ENCODE results near the gene SPNS1.

Gene SPNS1

DNA sequence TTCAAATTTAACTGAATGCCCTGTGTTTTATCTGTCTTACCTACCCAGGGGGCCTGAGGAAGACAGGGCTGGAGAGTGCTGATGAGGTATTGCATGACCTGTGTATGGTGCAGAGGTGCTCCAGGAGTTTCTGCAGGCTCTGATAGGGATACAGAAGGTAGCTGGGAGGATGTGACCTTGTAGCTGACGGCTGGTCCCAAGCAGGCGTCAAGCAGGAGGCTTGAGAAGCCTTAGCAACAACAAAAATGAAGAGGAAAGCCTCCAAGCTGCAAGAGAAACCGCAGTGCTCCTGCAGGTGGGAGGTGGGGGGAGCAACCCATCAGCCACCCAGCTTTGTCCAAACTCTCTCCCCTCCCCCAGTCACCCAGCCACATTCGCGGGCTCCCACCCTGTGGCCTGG is 50.6 kb downstream of the SPNS1 start:
- no peak for DNase-seq (ENCODE audit: low read depth in 2 of 2)

DNA sequence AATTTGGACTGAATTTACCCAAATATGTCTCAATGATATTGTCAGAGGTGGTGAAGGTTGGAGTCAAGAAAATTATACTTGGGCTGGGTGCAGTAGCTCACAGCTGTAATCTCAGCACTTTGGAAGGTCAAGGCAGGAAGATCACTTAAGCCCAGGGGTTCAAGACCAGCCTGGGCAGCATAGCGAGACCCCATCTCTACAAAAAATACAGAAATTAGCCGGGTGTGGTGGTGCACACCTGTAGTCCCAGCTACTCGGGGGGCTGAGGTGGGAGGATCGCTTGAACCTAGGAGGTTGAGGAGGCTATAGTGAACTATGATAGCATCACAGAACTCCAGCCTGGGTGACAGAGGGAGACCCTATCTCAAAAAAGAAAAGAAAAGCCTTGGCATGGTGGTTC is 51.2 kb downstream of the SPNS1 start:
- no peak for DNase-seq (ENCODE audit: low read depth in 2 of 2)

DNA sequence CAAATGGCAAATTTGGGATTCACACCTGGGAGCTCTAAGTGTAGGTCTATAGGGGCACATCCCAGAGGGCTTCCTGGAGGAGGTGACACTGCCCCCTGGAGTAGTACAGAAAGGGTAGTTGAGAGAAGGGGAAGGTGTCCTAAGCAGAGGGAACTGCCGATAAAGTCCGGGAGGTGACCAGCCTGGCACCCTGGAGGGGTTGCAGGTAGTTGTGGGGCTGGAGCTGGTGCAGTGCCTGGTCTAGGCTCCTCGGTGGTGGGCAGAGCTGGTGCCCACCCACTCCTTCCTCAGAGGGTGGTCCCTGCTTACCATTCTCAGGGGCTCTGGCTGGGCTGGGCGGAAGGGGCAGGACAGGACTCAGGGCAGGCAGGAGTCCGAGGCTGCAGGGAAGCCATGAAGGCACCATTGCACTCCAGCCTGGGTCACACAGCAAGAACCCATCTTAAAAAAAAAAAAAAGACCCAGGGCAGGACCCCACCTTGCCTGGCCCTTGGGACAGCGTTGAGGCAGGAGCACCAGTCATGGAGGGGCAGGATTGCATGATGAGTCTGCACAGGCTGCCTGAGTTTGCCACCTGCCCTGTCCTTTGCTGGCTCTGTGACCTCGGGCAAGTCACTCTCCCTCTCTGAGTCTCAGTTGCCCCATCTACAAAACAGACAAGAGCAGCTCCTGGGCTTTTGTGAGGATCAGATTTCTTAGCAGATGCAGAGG is 54.0 kb downstream of the SPNS1 start:
- DNase-seq (ENCODE audit: low read depth in 2 of 2): no peak

DNA sequence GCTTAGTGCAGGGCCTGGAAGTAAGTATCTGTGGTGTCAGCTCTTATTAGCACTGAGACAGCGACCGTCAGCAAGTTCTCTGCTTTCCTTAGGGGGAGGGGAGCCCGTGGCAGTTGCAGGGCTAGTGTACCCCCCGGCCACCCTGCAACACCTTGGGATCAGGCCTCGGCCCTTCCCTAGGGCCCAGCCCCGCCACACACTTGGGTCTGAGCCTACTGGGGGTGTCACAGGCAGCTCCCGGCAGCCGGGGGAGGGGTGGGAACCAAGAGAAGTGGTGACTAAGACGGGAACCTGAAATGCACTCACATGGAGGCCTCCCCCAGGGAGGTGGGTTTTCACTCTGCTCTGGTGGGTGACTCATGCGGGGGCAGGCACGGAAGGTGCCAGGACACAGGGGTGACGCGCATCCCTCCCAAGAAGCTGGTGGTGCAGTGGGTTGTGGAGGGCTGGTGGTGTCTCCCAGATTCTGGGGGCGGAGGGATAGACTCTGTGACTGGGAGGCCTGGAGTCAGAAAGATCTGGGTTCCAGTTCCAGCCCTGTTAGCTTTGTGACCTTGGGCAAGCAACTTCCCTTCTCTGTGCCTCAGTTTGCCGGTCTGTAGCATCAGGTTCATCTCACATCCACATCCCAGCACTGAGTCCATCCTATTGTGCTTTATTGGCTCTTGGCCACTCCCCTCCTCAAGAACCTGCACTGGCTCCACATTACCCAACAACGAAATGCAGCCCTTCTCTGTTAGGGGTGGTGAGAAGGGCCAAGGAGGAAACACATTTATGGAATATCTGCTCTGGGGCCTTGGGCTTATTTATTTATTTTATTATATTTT is 54.8 kb downstream of the SPNS1 start:
- peak; percentile 83 to 87 for DNase-seq (ENCODE audit: low read depth in 2 of 2)

DNA sequence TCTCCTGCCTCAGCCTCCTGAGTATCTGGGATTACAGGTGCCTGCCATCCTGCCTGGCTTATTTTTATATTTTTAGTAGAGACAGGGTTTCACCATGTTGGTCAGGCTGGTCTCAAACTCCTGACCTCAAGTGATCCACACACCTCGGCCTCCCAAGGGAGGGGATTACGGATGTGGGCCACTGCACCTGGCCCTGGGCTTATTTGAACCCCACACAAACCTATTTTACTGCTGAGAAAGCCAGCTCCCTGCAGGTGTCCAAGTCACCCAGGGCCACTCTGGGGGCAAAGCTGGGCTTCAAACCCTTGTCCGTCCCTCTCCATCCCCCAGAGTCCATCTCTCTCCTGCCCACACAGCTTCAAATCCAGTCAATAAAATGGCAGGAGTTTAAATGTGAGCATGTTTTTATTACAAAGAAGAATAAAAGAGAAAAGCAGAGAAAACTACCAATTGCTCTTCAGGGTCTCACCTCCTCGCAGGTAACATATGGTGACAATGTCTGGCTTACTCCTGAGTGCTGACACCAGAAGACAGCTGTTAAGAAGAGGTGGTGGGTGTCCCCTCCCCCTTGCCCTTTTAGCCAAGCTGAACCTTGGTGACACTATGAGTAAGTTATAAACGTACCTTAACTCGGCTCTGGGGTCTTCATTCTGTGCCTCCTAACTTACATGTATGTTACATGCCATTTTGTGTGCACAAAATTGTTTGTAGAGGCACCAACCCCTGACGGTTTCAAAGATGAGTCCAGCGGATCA is 55.7 kb downstream of the SPNS1 start:
- no peak for DNase-seq (ENCODE audit: low read depth in 2 of 2)
